OCI-LY3 (cell line): ENCODE data around the gene MYH9.

Source experiments
- CTCF ChIP-seq: fragments of 200-600, 300-600 bp; sonication (generic); IDR thresholded peaks from 2 replicates; pipeline ENCODE4 v1.5.1; 2014; ENCODE audit warnings: antibody characterized with exemption, low read length, low read depth
- EZH2phosphoT487 ChIP-seq: fragments of 200-600 bp; shearing (Covaris generic); IDR thresholded peaks from 2 replicates; pipeline ENCODE4 v1.6.1; 2018; ENCODE audit warnings: antibody characterized with exemption, mixed run types, low read depth

GRCh38 chr22:36306227-36306626 lies 81.5 kb downstream of the MYH9 start:
- no peak for TF ChIP-seq CTCF
- TF ChIP-seq EZH2phosphoT487: no peak
